Neutrophil (primary cell): ENCODE measurements around the gene INSYN2B.

Experiments used
- H3K27ac ChIP-seq: fragments of 200-600 bp; sonication (generic); 2 replicates; pipeline ENCODE4 v1.5.1; 2016; ENCODE audit warnings: mild to moderate bottlenecking, moderate library complexity
- H3K27me3 ChIP-seq: fragments of 200-600 bp; sonication (generic); 2 replicates; pipeline ENCODE4 v1.6.0; 2016; ENCODE audit warnings: mild to moderate bottlenecking
- H3K36me3 ChIP-seq: fragments of 200-600 bp; sonication (generic); 2 replicates; pipeline ENCODE4 v1.5.1; 2017
- H3K4me1 ChIP-seq, 2 experiments: fragments of 200-600 bp in 1 of 2; sonication (generic) in 1 of 2; 1 replicate in 1 of 2; 2 replicates in 1 of 2; pipeline versions ENCODE4 v1.5.1 to v1.6.1; 2013 to 2016; ENCODE audit warnings: low read depth in 1 of 2, low read length in 1 of 2, mild to moderate bottlenecking in 1 of 2, moderate library complexity in 1 of 2; ENCODE audit not compliant: control insufficient read depth in 1 of 2, insufficient read depth in 1 of 2
- H3K4me3 ChIP-seq, 2 experiments: fragments of 200-600 bp in 1 of 2; sonication (generic) in 1 of 2; 1 replicate in 1 of 2; 2 replicates in 1 of 2; pipeline ENCODE4 v1.5.1; 2013 to 2016; ENCODE audit warnings: low read depth in 1 of 2, low read length in 1 of 2, mild to moderate bottlenecking in 1 of 2, moderate library complexity in 1 of 2
- H3K9me3 ChIP-seq: fragments of 200-600 bp; sonication (generic); 2 replicates; pipeline ENCODE4 v1.5.1; 2016
- CTCF ChIP-seq: fragments of 200-600 bp; sonication (generic); IDR thresholded peaks from 2 replicates; pipeline ENCODE4 v1.5.1; 2016; ENCODE audit warnings: antibody characterized with exemption

Gene INSYN2B

GRCh38 chr5:169886033-169886432 lies 94.3 kb downstream of the INSYN2B start:
- Histone ChIP-seq H3K27ac (peak overlapping the region; percentile 19), H3K9me3 (no peaks in the 10 kb centered on the region), H3K4me3 (no peak overlapping the region), H3K4me1 (peaks cover 15 to 28% of the 10 kb centered on the region in 2 experiments), H3K36me3 (no peaks in the 10 kb centered on the region), H3K27me3 (no peaks in the 10 kb centered on the region)
- no peak for TF ChIP-seq CTCF

GRCh38 chr5:169881702-169882303 lies 98.5 kb downstream of the INSYN2B start:
- Histone ChIP-seq H3K36me3 (no peaks in the 10 kb centered on the region), H3K9me3 (no peaks in the 10 kb centered on the region), H3K27me3 (no peaks in the 10 kb centered on the region), H3K4me1 (peaks cover 46 to 70% of the 10 kb centered on the region in 2 experiments), H3K27ac (peak overlapping the region; percentile 91), H3K4me3 (peak overlapping the region in 1 of 2 experiments; percentile 30)
- no peak for TF ChIP-seq CTCF

GRCh38 chr5:169880785-169881184 lies 99.5 kb downstream of the INSYN2B start:
- Histone ChIP-seq H3K27me3 (no peaks in the 10 kb centered on the region), H3K36me3 (no peaks in the 10 kb centered on the region), H3K4me3 (peak overlapping the region in 1 of 2 experiments; percentile 25), H3K27ac (peak overlapping the region; percentile 91), H3K4me1 (peaks cover 57 to 80% of the 10 kb centered on the region in 2 experiments), H3K9me3 (no peaks in the 10 kb centered on the region)
- no peak for TF ChIP-seq CTCF

- Histone ChIP-seq H3K27ac (peak overlapping the region; percentile 91), H3K27me3 (no peaks in the 10 kb centered on the region), H3K9me3 (no peaks in the 10 kb centered on the region), H3K36me3 (no peaks in the 10 kb centered on the region), H3K4me1 (peaks cover 63 to 87% of the 10 kb centered on the region in 2 experiments), H3K4me3 (peak overlapping the region in 1 of 2 experiments; percentile 25)
- TF ChIP-seq CTCF = no peak
Observed at GRCh38 chr5:169880012-169880663, 100.2 kb downstream of the INSYN2B start.

GRCh38 chr5:169876386-169876785 lies 103.9 kb downstream of the INSYN2B start:
- Histone ChIP-seq H3K27ac (peak overlapping the region; percentile 91), H3K9me3 (no peaks in the 10 kb centered on the region), H3K36me3 (peaks cover 7% of the 10 kb centered on the region), H3K27me3 (no peaks in the 10 kb centered on the region), H3K4me1 (peaks cover 76 to 92% of the 10 kb centered on the region in 2 experiments), H3K4me3 (peak overlapping the region; percentile 45 to 47)
- no peak for TF ChIP-seq CTCF
